PC-9 (cell line): Measurements from ENCODE around the gene MGAT5.

ENCODE experiments used
- CTCF ChIP-seq: fragments of 200-600 bp; sonication (generic); conservative IDR thresholded peaks from 2 replicates; pipeline ENCODE4 v1.6.1; 2017; ENCODE audit warnings: mixed run types, antibody characterized with exemption, mild to moderate bottlenecking, moderate library complexity
- EZH2 ChIP-seq: fragments of 200-600 bp; sonication (generic); IDR thresholded peaks from 2 replicates; pipeline ENCODE4 v1.8.0; 2017; ENCODE audit warnings: antibody characterized with exemption, low read depth

DNA sequence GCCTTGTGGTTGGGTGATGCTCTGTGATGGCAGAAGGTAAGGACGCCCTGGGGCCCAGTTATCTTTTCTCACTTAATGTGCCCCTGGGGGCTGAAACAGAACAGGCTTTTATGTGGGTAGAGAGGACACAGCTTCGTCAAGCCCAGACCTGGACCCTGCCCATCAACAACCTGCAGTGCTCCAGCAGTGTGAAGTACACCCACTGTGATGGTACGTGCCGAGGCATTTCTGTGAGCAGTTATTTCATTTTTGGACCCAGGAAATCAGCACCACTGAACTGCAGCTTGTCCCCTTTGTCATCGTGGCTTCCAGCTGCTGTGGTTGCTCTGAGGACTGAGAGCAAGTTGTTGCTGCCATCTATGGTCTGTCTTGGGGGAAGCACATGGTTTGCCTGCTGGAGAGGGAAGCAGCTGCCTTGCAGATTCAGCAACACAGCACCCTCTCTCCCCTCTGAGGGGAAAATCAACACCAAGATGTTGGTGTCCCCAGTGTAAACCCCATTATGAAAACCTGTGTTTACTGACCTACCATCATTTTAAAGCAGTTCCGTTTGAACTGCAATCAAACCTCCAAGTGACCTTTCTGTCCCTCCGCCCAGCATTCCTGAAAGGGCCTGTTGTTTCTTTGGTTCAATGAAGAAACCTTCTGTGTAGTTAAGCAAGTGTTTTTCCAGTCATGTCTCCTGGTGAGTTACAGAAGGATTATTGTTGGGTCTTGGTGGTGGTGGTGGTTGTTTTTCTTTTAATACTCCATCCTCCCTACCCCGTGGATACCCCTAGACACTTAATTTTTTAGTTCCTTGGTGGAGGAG is 158.2 kb downstream of the MGAT5 start:
- peak; percentile 70 for TF ChIP-seq CTCF
- no peak for TF ChIP-seq EZH2
